SK-N-SH treated with all-trans-retinoic acid at 6 μM for 48 hours (cell line): Measurements from ENCODE around the gene DPPA4.
"Not testable (repeated sequence)": the region's sequence is repeated elsewhere in the genome, so short reads cannot be mapped to it uniquely, and the experiment has no call there.

ENCODE experiments used
- ATAC-seq: fragments of 200-7000 bp; cut with Tn5 transposase; 3 replicates; pipeline ENCODE4 v1.9.1; 2020; ENCODE audit warnings: mild to moderate bottlenecking, moderate library complexity
- BACH2 ChIP-seq: fragments of 250-450 bp; sonication (Bioruptor Pico); IDR thresholded peaks from 2 replicates; pipeline ENCODE4 v1.9.0; 2021; ENCODE audit warnings: mild to moderate bottlenecking, borderline replicate concordance
- CSDC2 ChIP-seq: fragments of 250-450 bp; sonication (Bioruptor Pico); IDR thresholded peaks from 2 replicates; pipeline ENCODE4 v1.5.0; 2020; ENCODE audit warnings: mild to moderate bottlenecking, moderate library complexity
- ESRRG ChIP-seq: fragments of 250-450 bp; sonication (Bioruptor Pico); IDR thresholded peaks from 2 replicates; pipeline ENCODE4 v1.6.1; 2021; ENCODE audit warnings: mild to moderate bottlenecking
- GLIS3 ChIP-seq: fragments of 250-450 bp; sonication (Bioruptor Pico); IDR thresholded peaks from 2 replicates; pipeline ENCODE4 v1.5.0; 2020; ENCODE audit warnings: mild to moderate bottlenecking, moderate library complexity
- ISL1 ChIP-seq: fragments of 250-450 bp; sonication (Bioruptor Pico); IDR thresholded peaks from 2 replicates; pipeline ENCODE4 v2.1.2; 2022; ENCODE audit warnings: mild to moderate bottlenecking, moderate library complexity
- OSR1 ChIP-seq: fragments of 250-450 bp; sonication (Bioruptor Pico); IDR thresholded peaks from 2 replicates; pipeline ENCODE4 v1.8.0; 2022; ENCODE audit warnings: moderate library complexity, mild to moderate bottlenecking, inconsistent platforms
- PPARA ChIP-seq: fragments of 250-450 bp; sonication (Bioruptor Pico); IDR thresholded peaks from 2 replicates; pipeline ENCODE4 v1.5.0; 2020; ENCODE audit warnings: mild to moderate bottlenecking, borderline replicate concordance
- RARB ChIP-seq: fragments of 250-450 bp; sonication (Bioruptor Pico); IDR thresholded peaks from 2 replicates; pipeline ENCODE4 v1.8.0; 2021; ENCODE audit warnings: mild to moderate bottlenecking, moderate library complexity
- SNAI2 ChIP-seq: fragments of 250-450 bp; sonication (Bioruptor Pico); IDR thresholded peaks from 2 replicates; pipeline ENCODE4 v1.5.0; 2020; ENCODE audit warnings: mild to moderate bottlenecking, moderate library complexity
- TCF4 ChIP-seq: fragments of 250-450 bp; sonication (Bioruptor Pico); IDR thresholded peaks from 2 replicates; pipeline ENCODE4 v1.8.0; 2021; ENCODE audit warnings: mild to moderate bottlenecking, moderate library complexity, borderline replicate concordance
- TOX ChIP-seq: fragments of 250-450 bp; sonication (Bioruptor Pico); IDR thresholded peaks from 2 replicates; pipeline ENCODE4 v1.8.0; 2021; ENCODE audit warnings: mild to moderate bottlenecking, moderate library complexity, borderline replicate concordance
- ZC3H10 ChIP-seq: fragments of 250-450 bp; sonication (Bioruptor Pico); IDR thresholded peaks from 2 replicates; pipeline ENCODE4 v1.5.1; 2021; ENCODE audit warnings: mild to moderate bottlenecking, moderate library complexity
- ZFP3 ChIP-seq: fragments of 250-450 bp; sonication (Bioruptor Pico); IDR thresholded peaks from 2 replicates; pipeline ENCODE4 v1.5.0; 2020; ENCODE audit warnings: mild to moderate bottlenecking, moderate library complexity
- ZFP30 ChIP-seq: fragments of 450-650 bp; formaldehyde crosslinking; IDR thresholded peaks from 2 replicates; pipeline ENCODE4 v1.5.0; 2022; ENCODE audit warnings: mild to moderate bottlenecking, moderate library complexity
- ZNF565 ChIP-seq: fragments of 450-650 bp; formaldehyde crosslinking; conservative IDR thresholded peaks from 2 replicates; pipeline ENCODE4 v1.5.0; 2020; ENCODE audit warnings: low read depth, mild to moderate bottlenecking, moderate library complexity
- ZNF70 ChIP-seq: fragments of 450-650 bp; formaldehyde crosslinking; IDR thresholded peaks from 2 replicates; pipeline ENCODE4 v1.5.0; 2020; ENCODE audit warnings: mild to moderate bottlenecking, moderate library complexity
- ZNF8 ChIP-seq: fragments of 450-650 bp; formaldehyde crosslinking; IDR thresholded peaks from 2 replicates; pipeline ENCODE4 v1.5.0; 2020; ENCODE audit warnings: mild to moderate bottlenecking, moderate library complexity
- TF ChIP-seq, protein P1 (sequence below): fragments of 250-450 bp; sonication (Bioruptor Pico); IDR thresholded peaks from 2 replicates; pipeline ENCODE4 v1.5.1; 2020; ENCODE audit warnings: low read depth, mild to moderate bottlenecking, moderate library complexity
- TF ChIP-seq, protein P2 (sequence below): fragments of 250-450 bp; sonication (Bioruptor Pico); IDR thresholded peaks from 2 replicates; pipeline ENCODE4 v1.8.0; 2021; ENCODE audit warnings: low read depth, mild to moderate bottlenecking, moderate library complexity, borderline replicate concordance
- TF ChIP-seq, protein P3 (sequence below): fragments of 250-450 bp; sonication (Bioruptor Pico); IDR thresholded peaks from 2 replicates; pipeline ENCODE4 v1.5.1; 2021; ENCODE audit warnings: mild to moderate bottlenecking, moderate library complexity
- TF ChIP-seq, protein P4 (sequence below): fragments of 250-450 bp; sonication (Bioruptor Pico); IDR thresholded peaks from 2 replicates; pipeline ENCODE4 v1.8.0; 2020; ENCODE audit warnings: mild to moderate bottlenecking, moderate library complexity, borderline replicate concordance

Gene DPPA4

GRCh38 chr3:109364088-109364487 is 26.7 kb upstream of the DPPA4 start (continued):
- TF ChIP-seq, protein P1, sequence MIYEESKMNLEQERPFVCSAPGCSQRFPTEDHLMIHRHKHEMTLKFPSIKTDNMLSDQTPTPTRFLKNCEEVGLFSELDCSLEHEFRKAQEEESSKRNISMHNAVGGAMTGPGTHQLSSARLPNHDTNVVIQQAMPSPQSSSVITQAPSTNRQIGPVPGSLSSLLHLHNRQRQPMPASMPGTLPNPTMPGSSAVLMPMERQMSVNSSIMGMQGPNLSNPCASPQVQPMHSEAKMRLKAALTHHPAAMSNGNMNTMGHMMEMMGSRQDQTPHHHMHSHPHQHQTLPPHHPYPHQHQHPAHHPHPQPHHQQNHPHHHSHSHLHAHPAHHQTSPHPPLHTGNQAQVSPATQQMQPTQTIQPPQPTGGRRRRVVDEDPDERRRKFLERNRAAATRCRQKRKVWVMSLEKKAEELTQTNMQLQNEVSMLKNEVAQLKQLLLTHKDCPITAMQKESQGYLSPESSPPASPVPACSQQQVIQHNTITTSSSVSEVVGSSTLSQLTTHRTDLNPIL: no peak

GRCh38 chr3:109363634-109364033 is 26.3 kb upstream of the DPPA4 start:
- TF ChIP-seq RARB (CRISPR knock-in tag): no peak
- TF ChIP-seq GLIS3 (CRISPR knock-in tag): no peak
- TF ChIP-seq, protein P2, sequence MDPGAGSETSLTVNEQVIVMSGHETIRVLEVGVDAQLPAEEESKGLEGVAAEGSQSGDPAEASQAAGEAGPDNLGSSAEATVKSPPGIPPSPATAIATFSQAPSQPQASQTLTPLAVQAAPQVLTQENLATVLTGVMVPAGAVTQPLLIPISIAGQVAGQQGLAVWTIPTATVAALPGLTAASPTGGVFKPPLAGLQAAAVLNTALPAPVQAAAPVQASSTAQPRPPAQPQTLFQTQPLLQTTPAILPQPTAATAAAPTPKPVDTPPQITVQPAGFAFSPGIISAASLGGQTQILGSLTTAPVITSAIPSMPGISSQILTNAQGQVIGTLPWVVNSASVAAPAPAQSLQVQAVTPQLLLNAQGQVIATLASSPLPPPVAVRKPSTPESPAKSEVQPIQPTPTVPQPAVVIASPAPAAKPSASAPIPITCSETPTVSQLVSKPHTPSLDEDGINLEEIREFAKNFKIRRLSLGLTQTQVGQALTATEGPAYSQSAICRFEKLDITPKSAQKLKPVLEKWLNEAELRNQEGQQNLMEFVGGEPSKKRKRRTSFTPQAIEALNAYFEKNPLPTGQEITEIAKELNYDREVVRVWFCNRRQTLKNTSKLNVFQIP (CRISPR knock-in tag): no peak
- TF ChIP-seq OSR1: no peak
- TF ChIP-seq, protein P1: no peak
- no peak for TF ChIP-seq BACH2
- no peak for TF ChIP-seq TOX (CRISPR knock-in tag)
- TF ChIP-seq, protein P3, sequence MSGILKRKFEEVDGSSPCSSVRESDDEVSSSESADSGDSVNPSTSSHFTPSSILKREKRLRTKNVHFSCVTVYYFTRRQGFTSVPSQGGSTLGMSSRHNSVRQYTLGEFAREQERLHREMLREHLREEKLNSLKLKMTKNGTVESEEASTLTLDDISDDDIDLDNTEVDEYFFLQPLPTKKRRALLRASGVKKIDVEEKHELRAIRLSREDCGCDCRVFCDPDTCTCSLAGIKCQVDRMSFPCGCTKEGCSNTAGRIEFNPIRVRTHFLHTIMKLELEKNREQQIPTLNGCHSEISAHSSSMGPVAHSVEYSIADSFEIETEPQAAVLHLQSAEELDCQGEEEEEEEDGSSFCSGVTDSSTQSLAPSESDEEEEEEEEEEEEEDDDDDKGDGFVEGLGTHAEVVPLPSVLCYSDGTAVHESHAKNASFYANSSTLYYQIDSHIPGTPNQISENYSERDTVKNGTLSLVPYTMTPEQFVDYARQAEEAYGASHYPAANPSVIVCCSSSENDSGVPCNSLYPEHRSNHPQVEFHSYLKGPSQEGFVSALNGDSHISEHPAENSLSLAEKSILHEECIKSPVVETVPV (CRISPR knock-in tag): no peak
- no peak for TF ChIP-seq TCF4 (CRISPR knock-in tag)
- ATAC-seq: no peak

DNA sequence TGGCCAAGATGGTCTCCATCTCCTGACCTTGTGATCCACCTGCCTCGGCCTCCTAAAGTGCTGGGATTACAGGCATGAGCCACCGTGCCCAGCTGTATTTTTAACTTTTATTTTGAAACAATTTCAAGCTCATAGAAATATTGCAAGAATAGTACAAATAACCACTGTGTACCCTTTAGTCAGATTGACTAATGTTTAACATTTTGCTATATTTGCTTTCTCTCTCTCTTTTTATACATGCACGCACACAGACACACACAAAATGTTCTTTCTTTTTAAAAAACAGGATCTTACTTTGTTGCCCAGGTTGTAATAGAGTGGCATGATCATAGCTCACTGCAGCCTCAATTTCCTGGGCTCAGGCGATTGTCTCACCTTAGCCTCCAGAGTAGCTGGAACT is 25.5 kb upstream of the DPPA4 start:
- no peak for ATAC-seq

GRCh38 chr3:109358809-109359208 is 21.5 kb upstream of the DPPA4 start:
- not testable (repeated sequence) for ATAC-seq

More for the DNA sequence above, 25.5 kb upstream of the DPPA4 start:
- no peak for TF ChIP-seq SNAI2
- no peak for TF ChIP-seq ISL1
- no peak for TF ChIP-seq BACH2
- TF ChIP-seq ZNF565 (CRISPR knock-in tag): no peak
- TF ChIP-seq ZFP30: no peak
- TF ChIP-seq ZNF70: no peak
- TF ChIP-seq ZFP3: no peak
- TF ChIP-seq, protein P4, sequence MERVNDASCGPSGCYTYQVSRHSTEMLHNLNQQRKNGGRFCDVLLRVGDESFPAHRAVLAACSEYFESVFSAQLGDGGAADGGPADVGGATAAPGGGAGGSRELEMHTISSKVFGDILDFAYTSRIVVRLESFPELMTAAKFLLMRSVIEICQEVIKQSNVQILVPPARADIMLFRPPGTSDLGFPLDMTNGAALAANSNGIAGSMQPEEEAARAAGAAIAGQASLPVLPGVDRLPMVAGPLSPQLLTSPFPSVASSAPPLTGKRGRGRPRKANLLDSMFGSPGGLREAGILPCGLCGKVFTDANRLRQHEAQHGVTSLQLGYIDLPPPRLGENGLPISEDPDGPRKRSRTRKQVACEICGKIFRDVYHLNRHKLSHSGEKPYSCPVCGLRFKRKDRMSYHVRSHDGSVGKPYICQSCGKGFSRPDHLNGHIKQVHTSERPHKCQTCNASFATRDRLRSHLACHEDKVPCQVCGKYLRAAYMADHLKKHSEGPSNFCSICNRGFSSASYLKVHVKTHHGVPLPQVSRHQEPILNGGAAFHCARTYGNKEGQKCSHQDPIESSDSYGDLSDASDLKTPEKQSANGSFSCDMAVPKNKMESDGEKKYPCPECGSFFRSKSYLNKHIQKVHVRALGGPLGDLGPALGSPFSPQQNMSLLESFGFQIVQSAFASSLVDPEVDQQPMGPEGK (CRISPR knock-in tag): no peak
- no peak for TF ChIP-seq OSR1
- no peak for TF ChIP-seq ESRRG (CRISPR knock-in tag)
- no peak for TF ChIP-seq CSDC2 (CRISPR knock-in tag)
- TF ChIP-seq, protein P1: no peak
- TF ChIP-seq, protein P3 (CRISPR knock-in tag): no peak
- no peak for TF ChIP-seq TCF4 (CRISPR knock-in tag)
- TF ChIP-seq TOX (CRISPR knock-in tag): no peak
- TF ChIP-seq, protein P2 (CRISPR knock-in tag): no peak
- TF ChIP-seq PPARA: no peak
- TF ChIP-seq ZC3H10 (CRISPR knock-in tag): no peak
- no peak for TF ChIP-seq ZNF8 (CRISPR knock-in tag)
- TF ChIP-seq RARB (CRISPR knock-in tag): no peak
